HG02623 (cell line): Measurements from ENCODE around the gene GABRQ.
"Not testable (repeated sequence)": the region's sequence is repeated elsewhere in the genome, so short reads cannot be mapped to it uniquely, and the experiment has no call there.

Experiments
- ATAC-seq: cut with Tn5 transposase; IDR thresholded peaks from one replicate; pipeline ENCODE4 v1.9.1; 2021; ENCODE audit warnings: moderate library complexity; ENCODE audit not compliant: unreplicated experiment

GABRQ gene

DNA sequence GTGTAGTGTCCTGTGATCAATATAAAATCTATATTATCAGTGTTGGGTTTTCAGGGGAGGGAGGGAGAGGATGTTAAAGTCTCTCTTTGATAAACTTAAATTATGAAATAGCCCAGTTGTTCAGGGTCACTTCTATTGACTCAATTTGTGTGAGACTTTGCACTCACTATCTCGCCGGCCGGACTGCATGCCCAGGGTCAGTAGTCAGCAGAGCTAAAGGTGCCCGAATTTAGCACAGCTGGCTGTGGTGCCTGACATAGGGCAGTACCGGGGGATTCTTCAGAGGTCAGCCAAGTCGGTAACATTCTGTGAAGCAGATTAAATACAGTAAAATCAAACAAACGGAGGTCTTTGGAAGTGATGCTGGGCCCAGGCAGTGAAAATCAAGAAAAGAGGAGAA lies 19.2 kb downstream of the GABRQ start:
- ATAC-seq = no peak

GRCh38 chrX:152658302-152658701 lies 20.6 kb downstream of the GABRQ start:
- no peak for ATAC-seq

- no peak for ATAC-seq
Observed at GRCh38 chrX:152663086-152663485, 25.4 kb downstream of the GABRQ start.

GRCh38 chrX:152674135-152674534 lies 36.4 kb downstream of the GABRQ start:
- ATAC-seq = no peak

GRCh38 chrX:152674652-152675051 lies 37.0 kb downstream of the GABRQ start:
- ATAC-seq = not testable (repeated sequence)

- ATAC-seq = not testable (repeated sequence)
Observed at GRCh38 chrX:152681012-152681411, 43.3 kb downstream of the GABRQ start.

DNA sequence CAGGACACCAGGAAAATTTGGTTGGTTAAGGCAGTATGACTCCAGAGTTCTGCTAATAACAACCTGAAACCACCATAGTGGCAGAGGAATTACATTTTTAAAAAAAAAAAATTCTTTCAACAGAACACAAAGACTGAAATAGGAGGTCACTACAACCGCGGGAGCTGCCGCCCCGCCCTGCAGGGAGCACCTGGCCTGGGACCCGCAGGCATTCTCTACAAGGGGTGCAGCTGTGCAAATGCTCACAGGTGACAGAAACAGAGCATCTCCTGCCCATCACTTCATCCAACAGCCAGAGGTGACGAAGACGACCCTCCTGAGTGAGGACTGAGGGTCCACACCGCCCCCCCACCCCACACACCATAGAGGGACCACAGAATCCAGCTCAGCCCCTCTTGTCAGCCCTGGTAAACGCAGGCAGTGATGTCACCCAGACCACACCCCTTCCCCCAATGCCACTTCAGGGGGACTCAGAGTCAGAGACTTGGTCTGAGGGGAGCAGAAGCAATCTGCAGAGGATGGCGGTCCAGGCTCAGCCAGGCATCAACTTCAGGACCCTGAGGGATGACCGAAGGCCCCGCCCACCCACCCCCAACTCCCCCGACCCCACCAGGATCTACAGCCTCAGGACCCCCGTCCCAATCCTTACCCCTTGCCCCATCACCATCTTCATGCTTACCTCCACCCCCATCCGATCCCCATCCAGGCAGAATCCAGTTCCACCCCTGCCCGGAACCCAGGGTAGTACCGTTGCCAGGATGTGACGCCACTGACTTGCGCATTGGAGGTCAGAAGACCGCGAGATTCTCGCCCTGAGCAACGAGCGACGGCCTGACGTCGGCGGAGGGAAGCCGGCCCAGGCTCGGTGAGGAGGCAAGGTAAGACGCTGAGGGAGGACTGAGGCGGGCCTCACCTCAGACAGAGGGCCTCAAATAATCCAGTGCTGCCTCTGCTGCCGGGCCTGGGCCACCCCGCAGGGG lies 60.5 kb downstream of the GABRQ start, which contains the start of gene MAGEA3:
Gene MAGEA3 (plus strand): TSS at position 843 of the 980 bp plus-strand sequence. CDS start 2,039 bp downstream, outside the sequence.
- ATAC-seq = not testable (repeated sequence)

DNA sequence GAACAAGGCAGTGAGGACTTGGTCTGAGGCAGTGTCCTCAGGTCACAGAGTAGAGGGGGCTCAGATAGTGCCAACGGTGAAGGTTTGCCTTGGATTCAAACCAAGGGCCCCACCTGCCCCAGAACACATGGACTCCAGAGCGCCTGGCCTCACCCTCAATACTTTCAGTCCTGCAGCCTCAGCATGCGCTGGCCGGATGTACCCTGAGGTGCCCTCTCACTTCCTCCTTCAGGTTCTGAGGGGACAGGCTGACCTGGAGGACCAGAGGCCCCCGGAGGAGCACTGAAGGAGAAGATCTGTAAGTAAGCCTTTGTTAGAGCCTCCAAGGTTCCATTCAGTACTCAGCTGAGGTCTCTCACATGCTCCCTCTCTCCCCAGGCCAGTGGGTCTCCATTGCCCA lies 62.7 kb downstream of the GABRQ start:
- not testable (repeated sequence) for ATAC-seq

DNA sequence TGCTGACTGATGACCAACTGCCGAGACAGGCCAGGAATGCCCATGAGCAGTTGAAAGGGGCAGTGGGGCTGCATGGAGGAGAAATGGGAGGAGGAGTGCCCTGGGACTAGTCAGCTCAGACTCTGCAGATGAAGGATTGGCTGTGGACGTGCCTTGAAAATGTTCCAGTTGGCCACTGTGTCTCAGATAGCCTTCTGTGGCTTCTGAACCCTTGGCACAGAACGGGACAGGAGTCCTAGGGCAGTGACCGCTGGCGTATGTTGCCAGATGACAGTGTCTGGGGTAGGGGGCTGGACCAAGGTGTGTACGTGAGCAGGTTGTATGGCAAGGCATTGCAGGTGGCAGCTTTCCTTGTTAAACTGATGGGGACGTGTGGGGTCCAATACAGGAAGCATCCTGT lies 68.8 kb downstream of the GABRQ start:
- not testable (repeated sequence) for ATAC-seq
